SHP77 (cell line): Measurements from ENCODE around the gene ADGRD1.

ENCODE experiments used
- DNase-seq, 2 experiments: peaks; one replicate each; lab custom pipeline; 2025; lab: John Stamatoyannopoulos, UW

The ADGRD1 gene

GRCh38 chr12:130987151-130987931 lies 33.6 kb downstream of the ADGRD1 start:
- DNase-seq = no peak

- no peak for DNase-seq
Measured at GRCh38 chr12:130988261-130988660, 34.6 kb downstream of the ADGRD1 start.

GRCh38 chr12:130988751-130989150 lies 35.0 kb downstream of the ADGRD1 start:
- no peak for DNase-seq

- no peak for DNase-seq
Measured at GRCh38 chr12:130989391-130989790, 35.7 kb downstream of the ADGRD1 start.

GRCh38 chr12:130990034-130990433 lies 36.3 kb downstream of the ADGRD1 start:
- DNase-seq = no peak

- DNase-seq = no peak
Measured at GRCh38 chr12:130992448-130992847, 38.7 kb downstream of the ADGRD1 start.

- DNase-seq = no peak
Measured at GRCh38 chr12:130992979-130993538, 39.4 kb downstream of the ADGRD1 start.

GRCh38 chr12:130993759-130994670 lies 40.3 kb downstream of the ADGRD1 start:
- DNase-seq = peak; percentile 98 to 99

- DNase-seq = peak in 1 of 2 experiments; percentile 53
Measured at GRCh38 chr12:130994821-130995375, 41.2 kb downstream of the ADGRD1 start.

GRCh38 chr12:130995386-130995969 lies 41.8 kb downstream of the ADGRD1 start:
- peak in 1 of 2 experiments; percentile 53 for DNase-seq

- DNase-seq = no peak
Measured at GRCh38 chr12:130998136-130998535, 44.4 kb downstream of the ADGRD1 start.

- no peak for DNase-seq
Measured at GRCh38 chr12:131000000-131000486, 46.3 kb downstream of the ADGRD1 start.

GRCh38 chr12:131001493-131001892 lies 47.8 kb downstream of the ADGRD1 start:
- no peak for DNase-seq

- no peak for DNase-seq
Measured at GRCh38 chr12:131002216-131002631, 48.5 kb downstream of the ADGRD1 start.

GRCh38 chr12:131003036-131003715 lies 49.5 kb downstream of the ADGRD1 start:
- DNase-seq = no peak

- DNase-seq = no peak
Measured at GRCh38 chr12:131003716-131004045, 50.0 kb downstream of the ADGRD1 start.

- no peak for DNase-seq
Measured at GRCh38 chr12:131004166-131004565, 50.5 kb downstream of the ADGRD1 start.

- no peak for DNase-seq
Measured at GRCh38 chr12:131005161-131006035, 51.7 kb downstream of the ADGRD1 start.

- no peak for DNase-seq
Measured at GRCh38 chr12:131006036-131006735, 52.5 kb downstream of the ADGRD1 start.
